BLaER1 treated with 17β-estradiol and CSF1 and Interleukin-3, amounts not matched to agents 10 nM and 100 nM (cell line): ENCODE results near the gene MAFF.
A peak's percentile ranks its signal among the peaks of the same experiment; 100 is the strongest.

Experiments used
- H3K27ac ChIP-seq, 11 experiments: shearing (Covaris generic); formaldehyde crosslinking; 2 replicates each; pipeline ENCODE4 v1.8.1; 2022
- H3K27me3 ChIP-seq, 11 experiments: shearing (Covaris generic); formaldehyde crosslinking; 2 replicates each; pipeline ENCODE4 v1.8.1; 2022
- H3K36me3 ChIP-seq, 11 experiments: shearing (Covaris generic); formaldehyde crosslinking; 2 replicates each; pipeline ENCODE4 v1.8.1; 2022
- H3K4me1 ChIP-seq, 10 experiments: shearing (Covaris generic); formaldehyde crosslinking; 2 replicates each; pipeline ENCODE4 v1.8.1; 2022
- H3K4me2 ChIP-seq, 11 experiments: shearing (Covaris generic); formaldehyde crosslinking; 2 replicates each; pipeline ENCODE4 v1.8.1; 2022
- H3K4me3 ChIP-seq, 10 experiments: shearing (Covaris generic); formaldehyde crosslinking; 2 replicates each; pipeline ENCODE4 v1.8.1; 2022
- H3K9ac ChIP-seq, 11 experiments: shearing (Covaris generic); formaldehyde crosslinking; 2 replicates each; pipeline ENCODE4 v1.8.1; 2022
- H3K9me3 ChIP-seq, 11 experiments: shearing (Covaris generic); formaldehyde crosslinking; replicated peaks in 1 of 11; 2 replicates each; pipeline ENCODE4 v1.8.1; 2022
- H4K20me1 ChIP-seq, 11 experiments: shearing (Covaris generic); formaldehyde crosslinking; 2 replicates each; pipeline ENCODE4 v1.8.1; 2022
- Cebpa-rat ChIP-seq, 11 experiments: shearing (Covaris generic); IDR thresholded peaks; 2 replicates each; pipeline ENCODE4 v1.8.1; 2022

The MAFF gene

DNA sequence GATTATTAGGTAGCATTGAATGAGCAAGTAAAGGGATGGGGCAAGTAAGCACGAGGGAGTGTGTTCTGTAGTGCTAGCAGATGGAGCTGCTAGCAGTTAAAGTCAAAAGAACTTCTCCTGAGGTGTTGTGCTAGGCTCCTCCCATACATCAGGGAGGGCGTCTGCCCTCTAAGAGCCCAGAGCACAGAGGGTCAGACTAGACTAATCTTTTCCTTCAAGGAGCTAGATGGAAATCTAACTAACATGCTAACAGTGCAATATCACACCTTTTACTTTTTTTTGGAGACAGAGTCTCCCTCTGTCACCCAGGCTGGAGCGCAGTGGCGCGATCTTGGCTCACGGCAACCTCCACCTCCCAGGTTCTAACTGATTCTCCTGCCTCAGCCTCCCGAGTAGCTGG, 17.0 kb upstream of the MAFF start:
- no peaks in the 10 kb centered on the region for H4K20me1 ChIP-seq
- no peak overlapping the region for H3K4me3 ChIP-seq
- H3K27ac ChIP-seq, result no peak overlapping the region
- no peak overlapping the region for H3K9ac ChIP-seq
- H3K4me1 ChIP-seq, result peaks cover 36 to 56% (median 44%) of the 10 kb centered on the region in 10 experiments
- no peaks in the 10 kb centered on the region for H3K36me3 ChIP-seq
- no peaks in the 10 kb centered on the region for H3K27me3 ChIP-seq
- H3K4me2 ChIP-seq, result no peak overlapping the region
- TF ChIP-seq Cebpa-rat (IDR thresholded peaks at IDR 0.05), result no peak
- no peaks in the 10 kb centered on the region for H3K9me3 ChIP-seq

DNA sequence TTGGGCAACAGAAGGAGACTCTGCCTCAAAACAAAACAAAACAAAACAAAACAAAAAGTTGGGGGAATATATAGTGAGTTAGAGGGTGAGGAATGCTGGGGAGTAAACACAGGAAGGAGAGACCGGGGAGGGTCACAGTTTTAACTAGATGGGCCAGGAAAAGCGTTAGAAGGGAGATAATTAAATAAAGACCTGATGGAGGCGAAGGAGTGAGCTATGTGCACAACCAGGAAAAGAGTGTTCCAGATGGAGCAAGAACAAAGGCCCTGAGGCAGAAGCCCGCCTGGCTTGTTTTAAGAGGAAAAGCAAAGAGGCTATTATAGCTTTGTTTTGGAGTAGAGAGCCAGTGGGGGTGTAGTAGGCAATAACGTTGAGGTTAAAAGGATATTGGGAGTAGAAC, 15.4 kb upstream of the MAFF start:
- no peaks in the 10 kb centered on the region for H3K9me3 ChIP-seq
- no peaks in the 10 kb centered on the region for H3K27me3 ChIP-seq
- H3K4me2 ChIP-seq, result no peak overlapping the region
- no peaks in the 10 kb centered on the region for H3K36me3 ChIP-seq
- no peak overlapping the region for H3K27ac ChIP-seq
- H3K9ac ChIP-seq, result no peak overlapping the region
- H3K4me3 ChIP-seq, result no peak overlapping the region
- no peaks in the 10 kb centered on the region for H4K20me1 ChIP-seq
- TF ChIP-seq Cebpa-rat (IDR thresholded peaks at IDR 0.05), result no peak
- H3K4me1 ChIP-seq, result peaks cover 19 to 43% (median 32%) of the 10 kb centered on the region in 10 experiments

DNA sequence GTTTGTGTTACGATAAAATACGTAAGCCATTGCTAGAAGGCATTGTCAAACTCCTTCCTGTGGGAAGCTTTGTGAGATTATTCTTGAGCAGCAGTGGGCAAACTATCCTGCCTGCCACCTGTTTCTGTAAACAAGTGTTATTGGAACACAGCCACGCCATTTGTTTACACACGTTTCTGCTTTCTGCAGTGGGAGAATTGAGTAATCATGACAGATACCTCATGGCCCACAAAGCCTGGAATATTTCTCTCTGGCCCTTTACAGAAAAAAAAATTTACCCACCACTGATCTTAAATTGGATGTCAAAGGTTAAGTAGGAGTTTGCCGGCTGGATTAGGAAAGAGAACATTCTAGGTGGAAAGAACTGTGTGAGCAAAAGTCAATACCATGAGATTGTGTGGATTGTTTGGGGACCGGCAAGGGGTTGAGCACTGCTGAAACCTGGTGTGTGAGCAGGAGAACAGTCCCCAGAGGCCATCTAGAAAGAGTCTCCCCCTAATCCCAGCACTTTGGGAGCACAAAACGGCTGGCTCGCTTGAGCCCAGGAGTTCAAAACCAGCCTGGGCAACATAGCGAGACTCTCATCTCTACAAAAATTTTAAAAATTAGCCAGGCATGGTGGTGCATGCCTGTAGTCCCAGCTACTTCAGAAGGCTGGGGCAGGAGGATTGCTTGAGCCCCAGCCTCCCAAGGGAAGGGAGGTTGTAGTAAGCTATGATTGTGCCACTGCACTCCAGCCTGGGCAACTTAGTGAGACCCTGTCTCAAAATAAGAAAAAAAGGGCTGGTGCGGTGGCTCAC, 14.2 kb upstream of the MAFF start:
- TF ChIP-seq Cebpa-rat (IDR thresholded peaks at IDR 0.05), result no peak
- 0 out of 22 replicates have a peak overlapping the region, but pooled peaks of 1 of the 11 experiments have one; percentile 40 for H3K9ac ChIP-seq
- no peaks in the 10 kb centered on the region for H3K27me3 ChIP-seq
- no peaks in the 10 kb centered on the region for H3K36me3 ChIP-seq
- no peak overlapping the region for H3K4me3 ChIP-seq
- peaks cover 14 to 47% (median 33%) of the 10 kb centered on the region in 10 experiments for H3K4me1 ChIP-seq
- H3K27ac ChIP-seq, result peak overlapping the region in 1 of 11 experiments; percentile 15; a peak in 1 of 22 replicates
- H4K20me1 ChIP-seq, result no peaks in the 10 kb centered on the region
- no peaks in the 10 kb centered on the region for H3K9me3 ChIP-seq
- H3K4me2 ChIP-seq, result peak overlapping the region in 5 of 11 experiments; percentile 16 to 28 (median 17); a peak in 8 of 22 replicates

DNA sequence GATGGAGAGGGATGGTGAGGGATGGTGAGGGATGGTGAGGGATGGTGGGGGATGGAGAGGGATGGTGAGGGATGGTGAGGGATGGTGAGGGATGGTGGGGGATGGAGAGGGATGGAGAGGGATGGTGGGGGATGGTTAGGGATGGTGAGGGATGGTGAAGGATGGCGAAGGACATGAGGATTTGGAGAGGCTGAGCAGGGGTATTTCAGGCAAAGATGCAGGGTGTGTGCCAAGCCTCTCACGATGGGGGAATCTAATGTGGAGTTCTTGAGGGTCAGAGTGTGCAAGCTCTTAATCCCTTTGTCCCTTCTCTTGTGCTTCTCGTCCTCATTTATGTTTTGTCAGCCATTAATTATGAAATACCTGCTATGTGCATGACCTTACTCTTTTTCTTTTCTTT, 12.7 kb upstream of the MAFF start:
- no peak for TF ChIP-seq Cebpa-rat (IDR thresholded peaks at IDR 0.05)
- Histone ChIP-seq H3K9ac (no peak overlapping the region), H3K4me2 (no peak overlapping the region), H4K20me1 (no peaks in the 10 kb centered on the region), H3K27ac (no peak overlapping the region), H3K9me3 (no peaks in the 10 kb centered on the region), H3K4me1 (peaks cover 9 to 47% (median 35%) of the 10 kb centered on the region in 10 experiments), H3K4me3 (no peak overlapping the region), H3K36me3 (no peaks in the 10 kb centered on the region), H3K27me3 (no peaks in the 10 kb centered on the region)

- H3K36me3 ChIP-seq, result no peaks in the 10 kb centered on the region
- H3K27ac ChIP-seq, result no peak overlapping the region
- no peaks in the 10 kb centered on the region for H3K27me3 ChIP-seq
- no peak overlapping the region for H3K4me3 ChIP-seq
- H4K20me1 ChIP-seq, result no peaks in the 10 kb centered on the region
- TF ChIP-seq Cebpa-rat (IDR thresholded peaks at IDR 0.05), result no peak
- no peak overlapping the region for H3K9ac ChIP-seq
- H3K9me3 ChIP-seq, result no peaks in the 10 kb centered on the region
- peaks cover 18 to 58% (median 47%) of the 10 kb centered on the region in 10 experiments for H3K4me1 ChIP-seq
- H3K4me2 ChIP-seq, result no peak overlapping the region
Observed at GRCh38 chr22:38190581-38190980, 11.2 kb upstream of the MAFF start.

DNA sequence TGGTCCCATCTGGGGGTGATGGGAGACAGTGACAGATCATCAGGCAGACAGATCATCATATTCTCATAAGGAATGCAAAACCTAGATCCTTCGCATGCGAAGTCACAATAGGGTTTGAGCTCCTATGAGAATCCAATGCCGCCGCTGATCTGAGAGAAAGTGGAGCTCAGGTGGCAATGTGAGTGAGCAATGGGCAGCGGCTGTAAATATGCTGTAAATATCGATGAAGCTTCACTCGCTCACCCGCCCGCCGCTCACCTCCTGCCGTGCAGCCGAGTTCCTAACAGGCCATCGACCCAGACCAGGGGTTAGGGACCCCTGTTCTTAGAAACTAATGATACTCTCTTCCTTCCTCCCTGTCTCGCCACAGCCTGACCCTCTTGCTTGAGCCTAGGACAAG, 10.7 kb upstream of the MAFF start:
- no peaks in the 10 kb centered on the region for H3K9me3 ChIP-seq
- no peaks in the 10 kb centered on the region for H3K27me3 ChIP-seq
- no peak overlapping the region for H3K27ac ChIP-seq
- no peaks in the 10 kb centered on the region for H3K36me3 ChIP-seq
- H3K4me1 ChIP-seq, result peaks cover 18 to 63% (median 49%) of the 10 kb centered on the region in 10 experiments
- no peak overlapping the region for H3K9ac ChIP-seq
- peak overlapping the region in 3 of 11 experiments; percentile 79 to 87 (median 84); a peak in 2 of 22 replicates for H3K4me2 ChIP-seq
- H3K4me3 ChIP-seq, result no peak overlapping the region
- no peaks in the 10 kb centered on the region for H4K20me1 ChIP-seq
- TF ChIP-seq Cebpa-rat (IDR thresholded peaks at IDR 0.05), result no peak

DNA sequence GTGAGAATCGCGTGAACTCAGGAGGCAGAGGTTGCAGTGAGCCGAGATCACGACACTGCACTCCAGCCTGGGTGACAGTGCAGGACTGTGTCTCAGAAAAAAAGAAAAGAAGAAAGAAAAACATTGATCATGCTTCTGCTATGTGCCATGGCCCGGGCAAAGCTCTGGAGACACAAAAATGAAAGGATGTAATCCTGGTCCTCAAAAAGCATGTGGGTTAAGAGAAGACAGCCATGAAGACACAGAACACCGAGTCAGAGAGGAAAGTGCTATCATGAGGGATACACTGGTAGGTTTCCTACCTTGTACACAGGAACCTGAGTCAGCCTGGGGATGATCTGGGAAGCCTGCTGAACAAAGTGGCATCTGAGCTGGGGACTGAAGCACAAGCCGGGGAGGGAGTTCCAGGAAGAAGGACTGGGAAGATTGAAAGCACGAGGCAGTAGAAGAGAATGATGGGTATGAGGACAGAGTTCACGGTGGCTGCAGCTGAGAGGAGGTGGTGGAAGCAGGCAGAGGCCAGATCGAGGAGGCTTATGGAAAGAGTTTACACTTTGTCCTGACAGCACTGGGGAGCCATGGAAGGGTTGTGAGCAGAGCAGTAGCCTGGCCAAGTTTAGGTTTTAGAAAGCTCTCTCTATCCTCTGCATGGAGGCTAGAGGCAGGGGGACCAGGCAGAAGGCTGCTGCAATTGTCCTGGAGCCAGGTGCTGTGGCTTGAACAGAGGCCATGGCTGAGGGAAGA, 9.9 kb upstream of the MAFF start:
- peak overlapping the region in 4 of 11 experiments; percentile 18 to 82 (median 38); a peak in 4 of 22 replicates for H3K27ac ChIP-seq
- H3K4me2 ChIP-seq, result peak overlapping the region in 5 of 11 experiments; percentile 72 to 87 (median 84); a peak in 11 of 22 replicates
- H3K27me3 ChIP-seq, result no peaks in the 10 kb centered on the region
- H3K9me3 ChIP-seq, result no peaks in the 10 kb centered on the region
- TF ChIP-seq Cebpa-rat (IDR thresholded peaks at IDR 0.05), result no peak
- H4K20me1 ChIP-seq, result no peaks in the 10 kb centered on the region
- peaks cover 20 to 69% (median 52%) of the 10 kb centered on the region in 10 experiments for H3K4me1 ChIP-seq
- peak overlapping the region in 2 of 11 experiments; percentile 3 to 18; a peak in 1 of 22 replicates for H3K9ac ChIP-seq
- H3K4me3 ChIP-seq, result no peak overlapping the region
- H3K36me3 ChIP-seq, result no peaks in the 10 kb centered on the region

- TF ChIP-seq Cebpa-rat (IDR thresholded peaks at IDR 0.05), result no peak
- Histone ChIP-seq H3K4me2 (peak overlapping the region in 5 of 11 experiments; percentile 72 to 87 (median 84); a peak in 11 of 22 replicates), H3K4me3 (no peak overlapping the region)
Observed at GRCh38 chr22:38192475-38192863, 9.3 kb upstream of the MAFF start.

DNA sequence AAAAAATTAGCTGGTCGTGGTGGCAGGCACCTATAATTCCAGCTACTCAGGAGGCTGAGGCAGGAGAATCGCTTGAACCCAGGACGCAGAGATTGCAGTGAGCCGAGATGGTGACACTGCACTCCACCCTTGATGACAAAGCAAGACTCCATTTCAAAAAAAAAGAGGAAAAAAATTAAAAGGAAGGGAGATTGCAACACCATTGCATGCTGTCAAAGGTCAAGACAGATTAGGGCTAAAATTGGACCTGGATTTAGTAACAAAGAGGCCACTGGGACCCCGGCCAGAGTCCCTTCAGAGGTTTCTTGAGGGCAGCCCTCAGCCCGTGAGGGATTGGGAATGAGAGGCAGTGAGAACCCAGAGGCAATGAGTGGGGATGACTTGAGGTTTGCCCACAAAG, 8.2 kb upstream of the MAFF start:
- Histone ChIP-seq H3K4me2 (peak overlapping the region; percentile 61 to 87 (median 72)), H3K4me1 (peaks cover 30 to 72% (median 58%) of the 10 kb centered on the region in 10 experiments), H3K9ac (peak overlapping the region in 4 of 11 experiments; percentile 22 to 62 (median 44); a peak in 7 of 22 replicates), H3K27me3 (no peaks in the 10 kb centered on the region), H3K9me3 (no peaks in the 10 kb centered on the region), H3K27ac (peak overlapping the region in 8 of 11 experiments; percentile 7 to 82 (median 46); a peak in 13 of 22 replicates), H3K36me3 (no peaks in the 10 kb centered on the region), H4K20me1 (no peaks in the 10 kb centered on the region), H3K4me3 (no peak overlapping the region)
- TF ChIP-seq Cebpa-rat (IDR thresholded peaks at IDR 0.05), result peak in 10 of 11 experiments; percentile 47 to 88 (median 68); a peak in 13 of 22 replicates

More at GRCh38 chr22:38192475-38192863, 9.3 kb upstream of the MAFF start:
- no peaks in the 10 kb centered on the region for H3K27me3 ChIP-seq
- peak overlapping the region in 1 of 11 experiments; percentile 15; a peak in 1 of 22 replicates for H3K9ac ChIP-seq
- H3K4me1 ChIP-seq, result peaks cover 26 to 69% (median 53%) of the 10 kb centered on the region in 10 experiments
- H3K36me3 ChIP-seq, result no peaks in the 10 kb centered on the region
- no peaks in the 10 kb centered on the region for H3K9me3 ChIP-seq
- peak overlapping the region in 5 of 11 experiments; percentile 37 to 82 (median 73); a peak in 8 of 22 replicates for H3K27ac ChIP-seq
- H4K20me1 ChIP-seq, result no peaks in the 10 kb centered on the region
